GM23338 (cell line): ENCODE measurements around the gene HEATR5B. TPM values are rescaled to one million over a fixed set of nuclear protein-coding genes. Genes with fewer than 3 reads are reported as not detected.
A peak's percentile ranks its signal among the peaks of the same experiment; 100 is the strongest.

Experiments
- ATAC-seq: fragments of 200-7000 bp; cut with Tn5 transposase; 3 replicates; pipeline ENCODE4 v1.9.1; 2020
- DNase-seq: peaks from one replicate; pipeline ENCODE4 v3.0.0-alpha.2; 2015; ENCODE audit warnings: low spot score
- H2AFZ ChIP-seq: fragments of 200-600 bp; sonication (generic); 2 replicates; pipeline ENCODE4 v1.8.0; 2016; ENCODE audit warnings: antibody characterized with exemption, mild to moderate bottlenecking, moderate library complexity
- H3F3A ChIP-seq: fragments of 200-600 bp; sonication (generic); replicated peaks from 2 replicates; pipeline ENCODE4 v1.8.0; 2017; ENCODE audit warnings: antibody characterized with exemption, mixed run types, low read depth
- H3K27ac ChIP-seq: fragments of 200-600 bp; sonication (generic); 2 replicates; pipeline ENCODE4 v1.6.1; 2016; ENCODE audit warnings: low read depth
- H3K27me3 ChIP-seq: fragments of 200-600 bp; sonication (generic); 2 replicates; pipeline ENCODE4 v1.8.0; 2016; ENCODE audit warnings: mild to moderate bottlenecking, mixed run types, moderate library complexity; ENCODE audit not compliant: insufficient read depth
- H3K36me3 ChIP-seq: fragments of 200-600 bp; sonication (generic); 2 replicates; pipeline ENCODE4 v1.8.0; 2016; ENCODE audit warnings: mild to moderate bottlenecking; ENCODE audit not compliant: insufficient read depth
- H3K4me1 ChIP-seq: fragments of 200-600 bp; sonication (generic); 2 replicates; pipeline ENCODE4 v1.8.0; 2016; ENCODE audit warnings: mild to moderate bottlenecking, moderate library complexity; ENCODE audit not compliant: insufficient read depth
- H3K4me2 ChIP-seq: fragments of 200-600 bp; sonication (generic); 2 replicates; pipeline ENCODE4 v1.7.1; 2017; ENCODE audit warnings: mixed run types
- H3K4me3 ChIP-seq: fragments of 200-600 bp; sonication (generic); 2 replicates; pipeline ENCODE4 v1.6.1; 2016; ENCODE audit warnings: mixed run types
- H3K79me2 ChIP-seq: fragments of 200-600 bp; sonication (generic); replicated peaks from 2 replicates; pipeline ENCODE4 v1.8.0; 2017; ENCODE audit warnings: mild to moderate bottlenecking; ENCODE audit not compliant: insufficient read depth
- H3K9me2 ChIP-seq: fragments of 200-600 bp; sonication (generic); 2 replicates; pipeline ENCODE4 v1.8.0; 2017; ENCODE audit not compliant: insufficient read depth
- H4K20me1 ChIP-seq: fragments of 200-600 bp; sonication (generic); replicated peaks from 2 replicates; pipeline ENCODE4 v1.8.0; 2017; ENCODE audit warnings: mild to moderate bottlenecking; ENCODE audit not compliant: insufficient read depth
- H3K27ac Mint-ChIP-seq: 2 replicates; pipeline ENCODE4 v1.8.0; 2020; ENCODE audit warnings: inconsistent platforms, mild to moderate bottlenecking, moderate library complexity, mixed read lengths
- H3K27me3 Mint-ChIP-seq: 3 replicates; pipeline ENCODE4 v1.8.0; 2022; ENCODE audit warnings: low read depth, mild to moderate bottlenecking, moderate library complexity, mixed read lengths, inconsistent platforms; ENCODE audit not compliant: insufficient read depth, poor library complexity
- H3K36me3 Mint-ChIP-seq: 3 replicates; pipeline ENCODE4 v1.8.0; 2021; ENCODE audit warnings: low read depth, mild to moderate bottlenecking, inconsistent platforms, moderate library complexity, mixed read lengths
- H3K4me1 Mint-ChIP-seq: 3 replicates; pipeline ENCODE4 v1.8.0; 2020; ENCODE audit warnings: mild to moderate bottlenecking, inconsistent platforms, mixed read lengths
- H3K4me3 Mint-ChIP-seq: 3 replicates; pipeline ENCODE4 v1.8.0; 2021; ENCODE audit warnings: moderate library complexity, mild to moderate bottlenecking, inconsistent platforms, mixed read lengths
- H3K9me3 Mint-ChIP-seq: 3 replicates; pipeline ENCODE4 v1.8.0; 2020; ENCODE audit warnings: moderate library complexity, mild to moderate bottlenecking, inconsistent platforms, mixed read lengths
- CREB1 ChIP-seq: fragments of 250-450 bp; sonication (Bioruptor Pico); IDR thresholded peaks from 2 replicates; pipeline ENCODE4 v1.5.0; 2020; ENCODE audit warnings: low read depth, mild to moderate bottlenecking, moderate library complexity
- EZH2 ChIP-seq: fragments of 200-600 bp; sonication (generic); IDR thresholded peaks from one replicate; pipeline ENCODE4 v1.8.0; 2017; ENCODE audit warnings: antibody characterized with exemption, mild to moderate bottlenecking, low read depth; ENCODE audit not compliant: unreplicated experiment
- JUNB ChIP-seq: IDR thresholded peaks from one replicate; pipeline ENCODE4 v1.6.1; 2016; ENCODE audit warnings: antibody characterized with exemption; ENCODE audit not compliant: unreplicated experiment
- NANOG ChIP-seq: IDR thresholded peaks from 2 replicates; pipeline ENCODE4 v1.6.1; 2016; ENCODE audit warnings: antibody characterized with exemption, borderline replicate concordance
- POLR2AphosphoS5 ChIP-seq: IDR thresholded peaks from 2 replicates; pipeline ENCODE4 v1.6.1; 2016; ENCODE audit warnings: antibody characterized with exemption, low read depth
- STAT1 ChIP-seq: IDR thresholded peaks from one replicate; pipeline ENCODE4 v1.6.1; 2016; ENCODE audit warnings: antibody characterized with exemption; ENCODE audit not compliant: unreplicated experiment
- ZNF114 ChIP-seq: fragments of 250-450 bp; sonication (Bioruptor Pico); IDR thresholded peaks from 2 replicates; pipeline ENCODE4 v1.5.0; 2020; ENCODE audit warnings: mild to moderate bottlenecking, moderate library complexity
- ZNF331 ChIP-seq: fragments of 250-450 bp; sonication (Bioruptor Pico); IDR thresholded peaks from 2 replicates; pipeline ENCODE4 v1.5.0; 2020; ENCODE audit warnings: low read depth, mild to moderate bottlenecking, moderate library complexity
- long read RNA-seq: library from polyadenylated mRNA; unstranded; transcript quantifications from one replicate; pipeline ENCODE4 v2.0.0, GENCODE V29; 2020; ENCODE audit not compliant: unreplicated experiment
- polyA plus RNA-seq: library from polyadenylated mRNA; unstranded; fragments of >200 nt; fragmentation: Nextera tagmentation; extraction: Ambion mirVana; gene quantifications from 2 replicates; pipeline ENCODE4 v1.2.1, GENCODE V29; 2016
- total RNA-seq: library from RNA; depleted of rRNA; stranded (reverse); fragments of >200 nt; shearing (Covaris generic); gene quantifications from 2 replicates; pipeline ENCODE4 v1.2.3, GENCODE V29; 2014; rRNA removed
- TF ChIP-seq, protein P1 (sequence below): fragments of 250-450 bp; sonication (Bioruptor Pico); IDR thresholded peaks from 2 replicates; pipeline ENCODE4 v1.5.0; 2020; ENCODE audit warnings: mild to moderate bottlenecking, moderate library complexity
- TF ChIP-seq, protein P2 (sequence below): IDR thresholded peaks from 2 replicates; pipeline ENCODE4 v1.6.1; 2016; ENCODE audit warnings: antibody characterized with exemption

The HEATR5B gene
- 13.7 and 18.8 TPM in 2 replicates for total RNA-seq
- polyA plus RNA-seq = 2.7 and 4.0 TPM in 2 replicates
- long read RNA-seq, partial matches to known transcripts = 1 of 1 reads
- long read RNA-seq, other reads (novel, unspliced or antisense) = 0 of 1 reads

DNA sequence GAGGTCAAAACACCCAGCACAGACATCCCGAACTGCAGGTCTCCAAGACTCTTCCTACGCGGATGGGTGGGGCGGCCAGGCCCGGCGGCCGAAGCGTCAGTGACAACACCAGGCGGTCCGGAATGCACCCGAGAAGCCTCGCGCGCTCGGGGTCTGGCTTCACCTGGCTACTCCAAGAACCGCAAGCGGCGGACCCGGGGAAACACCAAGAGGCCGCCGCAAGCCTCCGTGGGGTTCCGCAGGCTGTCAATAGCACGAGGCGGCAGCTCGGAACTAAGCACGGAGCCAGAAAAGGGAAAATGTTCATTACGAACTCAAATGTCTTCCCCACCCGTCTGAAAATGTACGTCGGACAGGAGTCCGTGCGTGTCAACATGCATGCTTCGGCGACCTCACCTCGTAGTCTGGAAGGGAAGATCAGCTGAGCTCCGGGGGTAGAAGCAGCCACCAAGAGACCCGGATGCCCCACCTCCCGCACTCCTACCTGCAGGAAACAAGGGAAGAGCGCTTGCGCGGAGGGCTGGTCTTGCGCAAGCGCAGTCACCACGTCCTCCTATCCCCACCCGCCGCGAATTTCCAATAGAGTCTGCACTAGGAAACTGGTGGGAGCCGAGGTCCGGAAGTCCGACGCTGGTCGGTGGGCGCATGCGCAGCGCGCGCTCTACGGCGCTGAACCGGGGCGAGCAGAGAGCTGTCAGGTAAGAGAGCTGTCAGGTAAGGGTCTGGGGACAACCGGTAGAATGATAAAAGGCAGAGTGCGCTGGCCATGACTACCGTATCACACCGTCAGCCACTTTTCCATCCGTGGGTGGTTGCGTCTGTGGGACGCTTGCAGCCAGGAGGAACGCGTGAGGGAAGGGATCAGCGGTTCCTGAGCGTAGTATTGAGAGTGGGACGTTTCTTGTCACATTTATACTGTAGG is at the start of gene HEATR5B, which contains the start of gene GPATCH11:
TSS of gene HEATR5B (minus strand) at position 500 of the 922 bp plus-strand sequence. CDS start 958 bp downstream, outside the sequence.
TSS of gene GPATCH11 (plus strand) at position 646 of the 922 bp plus-strand sequence. CDS start 3,864 bp downstream, outside the sequence.
- Histone ChIP-seq H3F3A (no peaks in the 10 kb centered on the region), H3K27ac (no peak within 1 kb of the TSS), H3K79me2 (peaks cover 9% of the 10 kb centered on the region; the same call in 1 of the 2 replicates), H3K4me2 (peak within 1 kb of the TSS; percentile 80), H3K27me3 (no peaks in the 10 kb centered on the region), H4K20me1 (no peaks in the 10 kb centered on the region), H3K4me1 (peaks cover 9% of the 10 kb centered on the region), H3K36me3 (no peaks in the 10 kb centered on the region), H3K9me2 (no peaks in the 10 kb centered on the region), H2AFZ (peak within 1 kb of the TSS; percentile 80), H3K4me3 (peak within 1 kb of the TSS; percentile 64)
- Mint-ChIP-seq H3K36me3 (no peaks in the 10 kb centered on the region; the same call in 1 of the 3 replicates), H3K9me3 (no peaks in the 10 kb centered on the region), H3K27ac (no peak within 1 kb of the TSS), H3K4me3 (no peak within 1 kb of the TSS), H3K27me3 (no peaks in the 10 kb centered on the region), H3K4me1 (no peaks in the 10 kb centered on the region; the same call in none of the 3 replicates)
- ATAC-seq = peak; percentile 98
- DNase-seq = peak; percentile 98
- TF ChIP-seq POLR2AphosphoS5 = peak; percentile 84
- no peak for TF ChIP-seq ZNF331 (CRISPR knock-in tag)
- TF ChIP-seq CREB1 (CRISPR knock-in tag) = 0 out of 2 replicates have a peak, but pooled peaks have one; percentile 23

DNA sequence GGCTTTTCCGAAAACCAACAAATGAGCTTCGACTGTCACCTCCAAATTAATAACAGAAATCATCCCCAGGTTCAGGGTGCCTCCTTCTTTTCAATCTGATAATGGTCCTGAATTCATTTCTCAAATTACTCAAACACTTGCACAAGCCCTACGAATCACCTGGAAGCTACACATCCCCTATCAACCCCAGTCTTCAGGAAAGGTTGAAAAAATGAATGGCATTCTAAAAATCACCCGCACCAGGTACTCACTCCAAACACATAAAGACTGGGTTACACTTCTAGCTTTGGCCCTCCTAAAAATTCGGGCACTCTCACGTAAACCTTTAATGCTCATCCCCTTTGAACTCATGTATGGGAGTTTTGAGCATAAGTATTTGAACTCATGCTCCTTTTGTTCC is 48.7 kb upstream of the HEATR5B start:
- H3K27me3 Mint-ChIP-seq = peaks cover 1% of the 10 kb centered on the region
- no peaks in the 10 kb centered on the region for H3K4me1 Mint-ChIP-seq
- Histone ChIP-seq H3K27me3 (no peaks in the 10 kb centered on the region), H3K4me2 (no peak overlapping the region), H3K27ac (0 out of 2 replicates have a peak overlapping the region, but pooled peaks have one; percentile 32), H4K20me1 (0 out of 2 replicates have a peak, but pooled peaks cover 5% of the 10 kb centered on the region), H3K79me2 (no peaks in the 10 kb centered on the region), H3K4me3 (no peak overlapping the region), H2AFZ (no peak overlapping the region), H3K9me2 (no peaks in the 10 kb centered on the region), H3K36me3 (peaks cover 24% of the 10 kb centered on the region), H3F3A (no peaks in the 10 kb centered on the region), H3K4me1 (no peaks in the 10 kb centered on the region)
- H3K4me3 Mint-ChIP-seq = no peak overlapping the region
- DNase-seq = no peak
- ATAC-seq = no peak
- no peak overlapping the region for H3K27ac Mint-ChIP-seq
- H3K9me3 Mint-ChIP-seq = no peaks in the 10 kb centered on the region
- peaks cover 47% of the 10 kb centered on the region for H3K36me3 Mint-ChIP-seq
- no peak for TF ChIP-seq STAT1
- TF ChIP-seq POLR2AphosphoS5 = no peak
- TF ChIP-seq NANOG = no peak
- TF ChIP-seq ZNF331 (CRISPR knock-in tag) = no peak
- no peak for TF ChIP-seq EZH2
- no peak for TF ChIP-seq JUNB
- no peak for TF ChIP-seq ZNF114 (CRISPR knock-in tag)
- TF ChIP-seq, protein P1, sequence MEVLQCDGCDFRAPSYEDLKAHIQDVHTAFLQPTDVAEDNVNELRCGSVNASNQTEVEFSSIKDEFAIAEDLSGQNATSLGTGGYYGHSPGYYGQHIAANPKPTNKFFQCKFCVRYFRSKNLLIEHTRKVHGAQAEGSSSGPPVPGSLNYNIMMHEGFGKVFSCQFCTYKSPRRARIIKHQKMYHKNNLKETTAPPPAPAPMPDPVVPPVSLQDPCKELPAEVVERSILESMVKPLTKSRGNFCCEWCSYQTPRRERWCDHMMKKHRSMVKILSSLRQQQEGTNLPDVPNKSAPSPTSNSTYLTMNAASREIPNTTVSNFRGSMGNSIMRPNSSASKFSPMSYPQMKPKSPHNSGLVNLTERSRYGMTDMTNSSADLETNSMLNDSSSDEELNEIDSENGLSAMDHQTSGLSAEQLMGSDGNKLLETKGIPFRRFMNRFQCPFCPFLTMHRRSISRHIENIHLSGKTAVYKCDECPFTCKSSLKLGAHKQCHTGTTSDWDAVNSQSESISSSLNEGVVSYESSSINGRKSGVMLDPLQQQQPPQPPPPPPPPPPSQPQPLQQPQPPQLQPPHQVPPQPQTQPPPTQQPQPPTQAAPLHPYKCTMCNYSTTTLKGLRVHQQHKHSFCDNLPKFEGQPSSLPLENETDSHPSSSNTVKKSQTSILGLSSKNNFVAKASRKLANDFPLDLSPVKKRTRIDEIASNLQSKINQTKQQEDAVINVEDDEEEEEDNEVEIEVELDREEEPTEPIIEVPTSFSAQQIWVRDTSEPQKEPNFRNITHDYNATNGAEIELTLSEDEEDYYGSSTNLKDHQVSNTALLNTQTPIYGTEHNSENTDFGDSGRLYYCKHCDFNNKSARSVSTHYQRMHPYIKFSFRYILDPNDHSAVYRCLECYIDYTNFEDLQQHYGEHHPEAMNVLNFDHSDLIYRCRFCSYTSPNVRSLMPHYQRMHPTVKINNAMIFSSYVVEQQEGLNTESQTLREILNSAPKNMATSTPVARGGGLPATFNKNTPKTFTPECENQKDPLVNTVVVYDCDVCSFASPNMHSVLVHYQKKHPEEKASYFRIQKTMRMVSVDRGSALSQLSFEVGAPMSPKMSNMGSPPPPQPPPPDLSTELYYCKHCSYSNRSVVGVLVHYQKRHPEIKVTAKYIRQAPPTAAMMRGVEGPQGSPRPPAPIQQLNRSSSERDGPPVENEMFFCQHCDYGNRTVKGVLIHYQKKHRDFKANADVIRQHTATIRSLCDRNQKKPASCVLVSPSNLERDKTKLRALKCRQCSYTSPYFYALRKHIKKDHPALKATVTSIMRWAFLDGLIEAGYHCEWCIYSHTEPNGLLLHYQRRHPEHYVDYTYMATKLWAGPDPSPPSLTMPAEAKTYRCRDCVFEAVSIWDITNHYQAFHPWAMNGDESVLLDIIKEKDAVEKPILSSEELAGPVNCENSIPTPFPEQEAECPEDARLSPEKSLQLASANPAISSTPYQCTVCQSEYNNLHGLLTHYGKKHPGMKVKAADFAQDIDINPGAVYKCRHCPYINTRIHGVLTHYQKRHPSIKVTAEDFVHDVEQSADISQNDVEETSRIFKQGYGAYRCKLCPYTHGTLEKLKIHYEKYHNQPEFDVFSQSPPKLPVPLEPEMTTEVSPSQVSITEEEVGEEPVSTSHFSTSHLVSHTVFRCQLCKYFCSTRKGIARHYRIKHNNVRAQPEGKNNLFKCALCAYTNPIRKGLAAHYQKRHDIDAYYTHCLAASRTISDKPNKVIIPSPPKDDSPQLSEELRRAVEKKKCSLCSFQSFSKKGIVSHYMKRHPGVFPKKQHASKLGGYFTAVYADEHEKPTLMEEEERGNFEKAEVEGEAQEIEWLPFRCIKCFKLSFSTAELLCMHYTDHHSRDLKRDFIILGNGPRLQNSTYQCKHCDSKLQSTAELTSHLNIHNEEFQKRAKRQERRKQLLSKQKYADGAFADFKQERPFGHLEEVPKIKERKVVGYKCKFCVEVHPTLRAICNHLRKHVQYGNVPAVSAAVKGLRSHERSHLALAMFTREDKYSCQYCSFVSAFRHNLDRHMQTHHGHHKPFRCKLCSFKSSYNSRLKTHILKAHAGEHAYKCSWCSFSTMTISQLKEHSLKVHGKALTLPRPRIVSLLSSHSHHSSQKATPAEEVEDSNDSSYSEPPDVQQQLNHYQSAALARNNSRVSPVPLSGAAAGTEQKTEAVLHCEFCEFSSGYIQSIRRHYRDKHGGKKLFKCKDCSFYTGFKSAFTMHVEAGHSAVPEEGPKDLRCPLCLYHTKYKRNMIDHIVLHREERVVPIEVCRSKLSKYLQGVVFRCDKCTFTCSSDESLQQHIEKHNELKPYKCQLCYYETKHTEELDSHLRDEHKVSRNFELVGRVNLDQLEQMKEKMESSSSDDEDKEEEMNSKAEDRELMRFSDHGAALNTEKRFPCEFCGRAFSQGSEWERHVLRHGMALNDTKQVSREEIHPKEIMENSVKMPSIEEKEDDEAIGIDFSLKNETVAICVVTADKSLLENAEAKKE (CRISPR knock-in tag) = no peak
- no peak for TF ChIP-seq CREB1 (CRISPR knock-in tag)
- TF ChIP-seq, protein P2, sequence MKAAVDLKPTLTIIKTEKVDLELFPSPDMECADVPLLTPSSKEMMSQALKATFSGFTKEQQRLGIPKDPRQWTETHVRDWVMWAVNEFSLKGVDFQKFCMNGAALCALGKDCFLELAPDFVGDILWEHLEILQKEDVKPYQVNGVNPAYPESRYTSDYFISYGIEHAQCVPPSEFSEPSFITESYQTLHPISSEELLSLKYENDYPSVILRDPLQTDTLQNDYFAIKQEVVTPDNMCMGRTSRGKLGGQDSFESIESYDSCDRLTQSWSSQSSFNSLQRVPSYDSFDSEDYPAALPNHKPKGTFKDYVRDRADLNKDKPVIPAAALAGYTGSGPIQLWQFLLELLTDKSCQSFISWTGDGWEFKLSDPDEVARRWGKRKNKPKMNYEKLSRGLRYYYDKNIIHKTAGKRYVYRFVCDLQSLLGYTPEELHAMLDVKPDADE = no peak
